ENCODE results near the gene PRG3.
"Not testable (repeated sequence)": the region's sequence is repeated elsewhere in the genome, so short reads cannot be mapped to it uniquely, and the experiment has no call there.

Gene PRG3

DNA sequence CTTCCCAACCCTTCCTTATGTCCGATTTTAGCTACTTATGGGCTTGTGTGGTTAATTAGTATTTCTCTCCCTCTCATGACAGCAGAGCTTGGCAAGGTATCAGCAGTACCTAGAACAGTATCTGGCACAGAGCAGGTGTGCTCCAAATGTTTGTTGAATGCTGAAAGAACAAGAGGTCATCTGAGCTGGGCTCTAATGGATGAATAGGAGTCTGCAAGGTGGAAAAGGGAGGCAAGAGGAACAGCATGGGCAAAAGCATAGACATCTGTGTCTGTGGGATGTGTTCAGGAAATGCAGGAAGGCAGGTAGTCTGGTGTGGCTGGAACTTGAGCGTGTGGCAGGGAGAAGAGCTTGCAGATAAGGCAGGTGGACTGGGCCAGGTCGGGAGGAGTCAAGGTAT lies 19.0 kb downstream of the PRG3 start:
- H3K27ac ChIP-seq = no peak overlapping the region
- TF ChIP-seq, protein P1, sequence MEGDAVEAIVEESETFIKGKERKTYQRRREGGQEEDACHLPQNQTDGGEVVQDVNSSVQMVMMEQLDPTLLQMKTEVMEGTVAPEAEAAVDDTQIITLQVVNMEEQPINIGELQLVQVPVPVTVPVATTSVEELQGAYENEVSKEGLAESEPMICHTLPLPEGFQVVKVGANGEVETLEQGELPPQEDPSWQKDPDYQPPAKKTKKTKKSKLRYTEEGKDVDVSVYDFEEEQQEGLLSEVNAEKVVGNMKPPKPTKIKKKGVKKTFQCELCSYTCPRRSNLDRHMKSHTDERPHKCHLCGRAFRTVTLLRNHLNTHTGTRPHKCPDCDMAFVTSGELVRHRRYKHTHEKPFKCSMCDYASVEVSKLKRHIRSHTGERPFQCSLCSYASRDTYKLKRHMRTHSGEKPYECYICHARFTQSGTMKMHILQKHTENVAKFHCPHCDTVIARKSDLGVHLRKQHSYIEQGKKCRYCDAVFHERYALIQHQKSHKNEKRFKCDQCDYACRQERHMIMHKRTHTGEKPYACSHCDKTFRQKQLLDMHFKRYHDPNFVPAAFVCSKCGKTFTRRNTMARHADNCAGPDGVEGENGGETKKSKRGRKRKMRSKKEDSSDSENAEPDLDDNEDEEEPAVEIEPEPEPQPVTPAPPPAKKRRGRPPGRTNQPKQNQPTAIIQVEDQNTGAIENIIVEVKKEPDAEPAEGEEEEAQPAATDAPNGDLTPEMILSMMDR (conservative IDR thresholded peaks at IDR 0.05) = no peak

DNA sequence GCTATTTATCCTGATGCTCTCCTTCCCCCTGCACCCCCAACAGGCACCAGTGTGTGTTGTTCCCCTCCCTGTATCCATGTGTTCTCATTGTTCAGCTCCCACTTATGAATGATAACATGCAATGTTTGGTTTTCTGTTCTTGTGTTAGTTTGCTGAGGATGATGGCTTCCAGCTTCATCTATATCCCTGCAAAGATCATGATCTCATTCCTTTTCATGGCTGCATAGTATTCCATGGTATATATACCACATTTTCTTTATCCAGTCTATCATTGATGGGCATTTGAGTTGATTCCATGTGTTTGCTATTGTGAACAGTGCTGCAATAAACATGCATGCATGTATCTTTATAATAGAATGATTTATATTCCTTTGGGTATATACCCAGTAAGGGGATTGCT lies 19.5 kb downstream of the PRG3 start:
- not testable (repeated sequence) for H3K27ac ChIP-seq

DNA sequence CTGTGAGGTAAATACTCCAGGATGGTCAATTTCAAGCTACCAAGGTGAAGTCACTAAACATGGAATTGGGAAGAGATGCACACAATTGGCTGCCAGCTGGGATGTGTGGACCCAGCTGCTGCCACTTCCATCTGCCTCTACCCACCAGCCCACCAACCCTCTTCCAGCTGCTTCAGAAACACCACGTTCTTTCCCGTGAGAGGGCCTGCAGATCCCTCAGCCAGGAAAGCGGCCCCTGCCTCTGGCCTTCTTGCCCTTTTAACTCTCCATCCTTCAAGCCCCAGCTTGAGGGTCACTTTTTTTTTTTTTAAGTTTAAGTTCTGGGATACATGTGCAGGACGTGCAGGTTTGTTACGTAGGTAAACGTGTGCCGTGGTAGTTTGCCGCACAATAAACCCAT lies 20.0 kb downstream of the PRG3 start:
- TF ChIP-seq, protein P1 (conservative IDR thresholded peaks at IDR 0.05) = no peak
- no peak overlapping the region for H3K27ac ChIP-seq

DNA sequence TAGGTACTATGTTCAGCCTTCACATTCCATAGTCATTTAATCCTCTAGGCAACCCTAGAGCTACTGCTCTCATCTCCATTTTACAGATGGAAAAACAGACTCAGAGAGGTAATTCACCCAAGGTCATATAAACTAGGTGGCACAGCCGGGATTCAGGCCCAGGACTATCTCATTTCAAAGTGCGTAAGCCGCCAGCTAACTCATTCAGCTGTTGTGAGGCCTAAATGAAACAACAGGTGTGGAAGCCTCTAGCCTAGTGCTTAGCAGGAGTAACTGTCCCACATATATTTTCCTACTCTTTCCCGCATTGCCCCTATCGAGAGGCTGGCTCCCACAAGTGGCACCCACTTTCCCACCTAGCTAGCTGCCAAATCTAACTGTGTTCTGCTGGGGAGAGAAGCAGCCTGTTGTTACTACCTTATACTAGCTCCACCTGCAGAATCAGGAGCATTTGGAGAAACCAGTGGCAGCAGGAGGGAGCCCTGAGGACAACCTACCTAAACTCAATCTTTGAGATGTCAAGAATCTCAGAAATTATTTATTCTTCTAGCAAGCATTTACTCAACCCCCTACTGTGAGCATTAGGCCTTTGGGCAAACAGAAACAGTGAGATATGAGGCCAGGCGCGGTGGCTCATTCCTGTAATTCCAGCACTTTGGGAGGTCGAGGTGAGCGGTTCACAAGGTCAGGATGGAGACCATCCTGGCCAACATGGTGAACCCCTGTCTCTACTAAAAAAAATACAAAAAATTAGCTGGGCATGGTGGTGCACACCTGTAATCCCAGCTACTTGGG lies 20.9 kb downstream of the PRG3 start:
- H3K27ac ChIP-seq = no peak overlapping the region
- TF ChIP-seq, protein P1 (conservative IDR thresholded peaks at IDR 0.05) = no peak

DNA sequence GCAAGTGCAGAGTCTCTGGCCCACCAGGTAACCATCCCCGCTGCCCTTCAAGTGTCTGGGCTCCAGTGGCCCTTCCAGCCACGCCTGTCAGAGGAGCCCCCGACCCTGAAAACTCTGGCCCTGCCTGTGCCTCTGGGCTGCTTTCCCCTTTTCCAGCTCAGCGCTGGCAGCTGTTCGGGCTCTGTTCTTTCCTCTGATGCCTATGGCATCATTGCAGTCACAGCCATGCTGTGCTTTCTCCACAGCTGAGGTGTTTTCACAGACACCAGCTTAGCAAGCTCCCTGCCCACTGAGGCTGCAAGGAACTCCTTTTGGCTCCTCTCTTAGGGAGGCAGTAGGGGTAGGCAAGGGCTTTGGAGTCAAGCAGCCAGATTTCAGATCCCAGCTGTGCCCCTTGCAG lies 21.6 kb downstream of the PRG3 start:
- H3K27ac ChIP-seq = no peak overlapping the region
- TF ChIP-seq, protein P1 (conservative IDR thresholded peaks at IDR 0.05) = no peak

DNA sequence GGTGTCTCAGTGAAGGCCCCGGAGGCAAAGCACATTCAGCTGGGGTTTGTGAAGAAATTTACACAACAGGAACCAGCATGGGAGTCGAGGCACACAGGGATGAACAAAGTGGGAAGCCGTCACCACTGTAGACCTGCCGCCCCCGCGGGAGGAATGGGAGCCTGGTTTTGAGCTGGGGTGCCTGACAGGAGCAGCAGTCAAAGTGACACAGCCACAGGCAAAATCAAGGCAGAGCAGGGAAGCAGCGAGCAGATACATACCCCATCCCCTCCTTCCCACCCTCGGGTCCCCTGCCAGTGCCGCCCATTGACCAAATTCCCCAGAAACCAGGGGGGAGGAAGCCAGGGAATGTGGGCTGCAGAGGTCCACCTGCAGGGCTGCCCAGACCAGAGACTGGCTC lies 22.0 kb downstream of the PRG3 start:
- H3K27ac ChIP-seq = no peak overlapping the region
- TF ChIP-seq, protein P1 (conservative IDR thresholded peaks at IDR 0.05) = no peak

DNA sequence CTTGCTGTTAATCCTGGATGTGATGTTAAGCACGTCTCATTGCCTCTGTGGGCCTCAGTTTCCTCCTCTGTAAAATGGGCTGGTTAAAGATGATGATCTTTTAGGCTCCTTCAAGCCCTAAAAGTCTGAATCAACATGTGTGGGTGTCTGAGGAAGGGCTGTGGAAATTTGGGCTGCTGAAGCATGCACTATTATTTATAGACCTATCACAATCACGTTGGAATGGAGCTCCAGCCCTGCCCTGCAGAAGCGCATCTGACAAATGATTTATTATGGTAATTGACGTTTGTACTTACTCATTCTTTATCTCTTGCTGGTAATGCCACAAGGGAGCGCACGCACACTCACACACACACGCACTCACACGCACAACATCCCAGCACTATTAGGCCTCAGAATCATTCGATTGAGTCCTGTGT lies 22.4 kb downstream of the PRG3 start:
- H3K27ac ChIP-seq = no peak overlapping the region
- TF ChIP-seq, protein P1 (conservative IDR thresholded peaks at IDR 0.05) = no peak

DNA sequence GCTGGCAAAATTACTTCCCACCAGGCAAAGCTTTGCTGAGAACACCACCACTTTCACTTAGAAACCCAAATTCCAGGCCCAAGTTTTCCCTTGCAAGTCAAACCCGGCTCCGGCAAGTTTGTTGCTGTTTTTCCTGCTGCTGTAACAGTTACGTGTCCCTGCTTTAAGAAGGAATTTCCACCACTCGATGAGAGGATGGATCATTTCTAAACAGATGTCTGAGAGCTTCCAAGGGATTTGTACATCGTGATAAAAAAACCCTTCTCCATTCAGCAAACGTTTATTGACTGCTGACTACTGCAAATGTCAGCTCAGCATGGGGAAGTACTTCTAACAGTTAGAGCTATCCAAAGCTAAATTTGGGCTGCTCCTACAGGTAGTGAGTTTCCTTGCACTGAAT lies 23.1 kb downstream of the PRG3 start:
- TF ChIP-seq, protein P1 (conservative IDR thresholded peaks at IDR 0.05) = no peak
- no peak overlapping the region for H3K27ac ChIP-seq

All from VCaP (cell line).